Left ventricle myocardium inferior (tissue), 1 donor: ENCODE results near the gene PLA2G5. TPM values are rescaled to one million over a fixed set of nuclear protein-coding genes. Genes with fewer than 3 reads are reported as not detected.

Experiments
- DNase-seq: peaks from one replicate; pipeline ENCODE4 v3.0.0-alpha.2; 2020
- H3K27ac ChIP-seq: fragments of 200-600 bp; replicated peaks from 2 replicates; pipeline ENCODE4 v1.8.0; 2021
- H3K27me3 ChIP-seq: fragments of 200-600 bp; 2 replicates; pipeline ENCODE4 v1.8.0; 2021; ENCODE audit warnings: low read depth
- H3K36me3 ChIP-seq: fragments of 200-600 bp; 2 replicates; pipeline ENCODE4 v1.8.0; 2021
- H3K4me1 ChIP-seq: fragments of 200-600 bp; 2 replicates; pipeline ENCODE4 v1.8.0; 2021
- H3K4me3 ChIP-seq: fragments of 200-600 bp; 2 replicates; pipeline ENCODE4 v1.8.0; 2021; ENCODE audit warnings: mild to moderate bottlenecking, moderate library complexity
- H3K9me3 ChIP-seq: fragments of 200-600 bp; replicated peaks from 2 replicates; pipeline ENCODE4 v1.8.0; 2021
- CTCF ChIP-seq: fragments of 200-600 bp; IDR thresholded peaks from 2 replicates; pipeline ENCODE4 v1.8.0; 2021; ENCODE audit warnings: antibody characterized with exemption, mild to moderate bottlenecking, borderline replicate concordance
- intact Hi-C: fragments of 100-400 bp; cut with micrococcal nuclease; formaldehyde crosslinking; loops from one replicate; pipeline ENCODE4 v1.11.0; 2022
- total RNA-seq: library from RNA; stranded (reverse); fragmentation: NEBNext Ultra II Directional; extraction: Animal tissue kit (Norgen Biotek cat#: 25700); gene quantifications from one replicate; pipeline ENCODE4 v1.2.1, GENCODE V29; 2021
- donor health status: DM: no; HTN: yes; CAD: no; lungs with severe emphysema.

The PLA2G5 gene
- total RNA-seq, 1 donor from 2014 or later, result 51.4 TPM

GRCh38 chr1:20141001-20141400 lies 71.0 kb downstream of the PLA2G5 start:
- H3K27ac ChIP-seq, result no peak overlapping the region
- TF ChIP-seq CTCF, result no peak
- intact Hi-C loops, result no loop called here
- no peaks in the 10 kb centered on the region for H3K36me3 ChIP-seq
- peaks cover 9% of the 10 kb centered on the region for H3K27me3 ChIP-seq
- H3K4me3 ChIP-seq, result no peak overlapping the region
- no peaks in the 10 kb centered on the region for H3K9me3 ChIP-seq
- H3K4me1 ChIP-seq, result no peaks in the 10 kb centered on the region
- DNase-seq, result no peak

- no peak for DNase-seq
- intact Hi-C loops, result no loop called here
Observed at GRCh38 chr1:20141466-20141865, 71.5 kb downstream of the PLA2G5 start.

More at GRCh38 chr1:20141466-20141865, 71.5 kb downstream of the PLA2G5 start:
- H3K27ac ChIP-seq, result no peak overlapping the region
- peaks cover 9% of the 10 kb centered on the region for H3K27me3 ChIP-seq
- no peaks in the 10 kb centered on the region for H3K36me3 ChIP-seq
- no peaks in the 10 kb centered on the region for H3K9me3 ChIP-seq
- no peak for TF ChIP-seq CTCF
- no peaks in the 10 kb centered on the region for H3K4me1 ChIP-seq
- no peak overlapping the region for H3K4me3 ChIP-seq

Other genes with a start within 250 kb of the PLA2G5 start
- gene OTUD3, start 187.8 kb upstream of the PLA2G5 start, total RNA-seq, result 5.0 TPM
- not detected for gene PLA2G2E, start 146.6 kb upstream of the PLA2G5 start, total RNA-seq
- gene PLA2G2A, start 90.6 kb upstream of the PLA2G5 start, total RNA-seq, result 69.0 TPM
- not detected for gene PLA2G2D, start 49.3 kb downstream of the PLA2G5 start, total RNA-seq
- gene PLA2G2F, start 69.1 kb downstream of the PLA2G5 start, total RNA-seq, result not detected
- gene UBXN10, start 115.9 kb downstream of the PLA2G5 start, total RNA-seq, result 1.4 TPM
- gene PLA2G2C, start 116.3 kb downstream of the PLA2G5 start, total RNA-seq, result not detected
- gene VWA5B1, start 220.7 kb downstream of the PLA2G5 start, total RNA-seq, result 0.16 TPM